HG03135 (cell line): Measurements from ENCODE around the gene SLC14A1.

Source experiments
- ATAC-seq: cut with Tn5 transposase; IDR thresholded peaks from one replicate; pipeline ENCODE4 v1.9.1; 2021; ENCODE audit warnings: mild to moderate bottlenecking, moderate library complexity; ENCODE audit not compliant: unreplicated experiment

Gene SLC14A1

DNA sequence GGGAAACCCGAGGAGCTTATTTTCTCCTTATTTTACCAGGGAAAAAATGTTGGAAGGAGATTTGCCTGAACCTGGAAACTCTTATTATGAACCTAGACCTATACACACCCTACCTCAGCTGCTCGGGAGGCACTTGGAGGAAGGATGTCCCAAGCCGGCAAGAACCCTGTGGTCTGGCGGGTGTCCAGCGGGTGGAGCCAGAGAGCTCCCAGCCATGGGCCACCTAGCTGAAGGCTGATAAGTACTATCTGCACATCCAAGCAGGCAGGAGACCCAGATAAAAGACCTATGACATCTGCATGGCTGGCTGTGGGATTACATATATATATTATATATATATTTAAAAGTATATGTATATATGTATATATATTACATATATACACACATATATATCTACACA is 1.1 kb upstream of the SLC14A1 start:
- peak; percentile 89 for ATAC-seq

DNA sequence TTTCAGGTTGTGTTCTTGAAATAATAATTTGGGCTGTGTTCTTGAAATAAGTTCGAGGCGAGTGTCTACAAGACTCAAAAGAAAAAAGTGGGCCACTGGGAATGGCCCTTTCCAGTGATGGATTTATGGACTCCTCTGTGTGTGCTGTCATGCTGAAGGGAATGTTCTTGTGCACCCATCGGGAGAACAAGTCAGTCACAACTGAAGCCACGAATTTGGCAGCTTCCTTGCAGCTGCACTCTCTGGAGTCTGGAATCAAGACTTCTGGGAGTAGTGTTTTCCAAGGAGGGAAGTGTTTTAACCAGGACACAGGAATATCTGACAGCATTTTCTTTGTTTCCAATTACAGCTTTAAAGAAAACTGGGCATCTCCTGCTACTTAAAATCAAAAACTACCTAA is 620 bp downstream of the SLC14A1 start:
- no peak for ATAC-seq

DNA sequence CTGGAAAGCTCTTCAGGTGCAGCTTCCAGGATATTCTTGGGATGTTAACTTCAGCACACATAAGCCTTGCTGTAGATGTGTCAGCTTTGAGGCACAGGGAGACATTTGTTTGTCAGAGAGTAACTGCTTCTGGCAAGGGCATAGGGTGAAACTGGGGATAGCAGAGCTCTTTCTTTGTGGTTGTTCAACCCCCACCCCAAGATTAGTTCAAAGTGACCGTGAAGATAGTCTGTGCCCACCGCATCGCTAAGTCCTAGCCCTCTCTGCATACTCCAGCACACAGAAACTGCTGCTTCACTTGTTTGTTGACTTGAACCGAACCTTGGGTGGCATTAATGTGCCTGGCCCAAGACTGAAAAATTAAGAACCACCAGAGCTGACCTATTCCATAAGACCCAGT is 1.4 kb downstream of the SLC14A1 start:
- no peak for ATAC-seq

DNA sequence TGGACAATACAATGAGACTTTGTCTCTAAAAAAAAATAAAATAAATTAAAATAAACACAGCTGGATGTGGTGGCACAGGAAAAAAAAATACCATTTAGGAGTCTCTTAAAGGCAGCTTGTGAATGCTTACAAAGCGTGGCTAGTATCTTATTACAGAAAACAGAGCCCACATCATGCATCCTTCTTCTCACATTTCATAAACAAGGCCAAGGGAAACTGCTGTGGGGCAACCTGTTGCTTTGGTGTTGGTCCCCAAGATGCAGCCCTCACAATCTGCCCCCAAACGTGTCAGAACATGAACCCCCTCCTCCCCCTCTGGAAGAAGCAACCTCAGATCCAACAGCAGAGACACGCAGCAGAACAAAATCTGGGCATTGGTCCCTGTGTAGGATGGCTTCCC is 2.6 kb downstream of the SLC14A1 start:
- no peak for ATAC-seq

DNA sequence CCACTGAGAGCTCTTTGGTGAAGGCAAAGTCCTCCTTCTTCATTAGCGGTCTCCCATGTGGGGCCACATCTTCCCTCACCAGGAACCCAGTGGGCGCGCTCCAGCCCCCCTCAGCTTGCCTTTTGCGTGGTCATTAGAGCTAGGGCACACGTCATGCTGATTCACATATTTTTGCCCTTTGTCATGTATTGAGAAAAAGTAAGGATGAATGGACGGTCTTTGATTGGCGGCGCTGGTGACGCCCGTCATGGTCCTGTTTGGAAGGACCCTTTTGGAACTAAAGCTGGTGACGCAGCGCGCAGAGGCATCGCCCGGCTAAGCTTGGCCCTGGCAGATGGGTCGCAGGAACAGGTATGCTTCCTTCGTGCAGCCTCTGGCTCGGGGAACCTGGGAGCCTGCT is 3.1 kb downstream of the SLC14A1 start:
- ATAC-seq = no peak

DNA sequence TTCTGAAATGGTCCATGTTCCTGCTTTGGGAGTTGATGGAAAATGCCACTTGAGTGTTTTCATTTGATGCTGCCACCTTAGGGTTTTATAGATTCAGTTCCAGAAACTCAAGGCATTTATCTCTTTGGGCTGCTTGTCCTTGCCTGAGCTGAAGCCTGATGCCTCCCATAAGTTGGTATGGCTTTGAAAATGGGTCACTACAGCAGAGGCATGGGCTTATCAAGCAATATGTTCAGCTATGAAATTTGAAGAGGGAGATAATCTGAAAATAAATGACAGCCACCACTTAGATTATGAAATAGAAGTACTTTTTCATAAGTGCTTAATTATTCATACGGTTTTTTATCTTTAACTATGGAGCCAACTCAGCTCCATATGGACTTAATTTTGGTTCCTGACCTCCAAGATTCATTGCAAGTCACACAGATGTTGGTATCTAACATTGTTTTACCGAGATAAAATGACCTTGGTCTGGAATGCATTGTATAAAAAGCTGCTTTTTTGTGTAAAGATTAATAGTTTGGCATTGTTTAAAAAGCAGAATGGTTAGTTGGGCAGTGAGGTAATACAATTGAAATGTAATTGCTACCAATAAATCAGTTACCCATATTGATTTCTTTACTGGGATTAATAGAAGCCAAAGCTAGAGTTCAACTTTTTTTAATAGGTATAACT is 4.5 kb downstream of the SLC14A1 start:
- ATAC-seq = no peak

DNA sequence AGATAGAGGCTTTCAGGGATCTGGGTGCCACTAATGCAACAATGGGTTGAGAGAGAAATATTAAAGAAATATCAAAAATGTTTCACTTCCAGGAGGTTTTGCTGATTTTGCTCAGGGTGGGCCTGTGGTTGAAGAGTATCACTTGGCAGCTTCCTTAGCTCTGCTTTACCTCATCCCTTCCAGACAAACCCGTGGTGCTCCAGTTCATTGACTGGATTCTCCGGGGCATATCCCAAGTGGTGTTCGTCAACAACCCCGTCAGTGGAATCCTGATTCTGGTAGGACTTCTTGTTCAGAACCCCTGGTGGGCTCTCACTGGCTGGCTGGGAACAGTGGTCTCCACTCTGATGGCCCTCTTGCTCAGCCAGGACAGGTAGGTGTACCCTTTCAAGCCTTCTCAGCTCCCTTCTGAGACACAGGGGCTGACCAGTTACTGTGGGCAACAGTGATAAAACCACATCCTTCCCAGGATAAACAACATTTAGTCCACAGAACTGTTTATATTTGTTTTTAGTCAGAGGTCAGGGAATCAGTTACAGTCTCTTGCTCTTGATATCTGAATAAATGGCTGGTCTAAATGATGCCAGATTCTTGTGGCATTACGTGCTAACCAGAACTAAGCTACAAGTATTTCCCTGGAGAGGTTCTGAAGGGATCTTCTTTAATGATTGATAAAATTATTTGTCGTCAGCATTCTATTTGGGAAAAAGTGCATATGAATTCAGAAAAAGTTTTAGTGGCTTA is 7.0 kb downstream of the SLC14A1 start:
- ATAC-seq = no peak

DNA sequence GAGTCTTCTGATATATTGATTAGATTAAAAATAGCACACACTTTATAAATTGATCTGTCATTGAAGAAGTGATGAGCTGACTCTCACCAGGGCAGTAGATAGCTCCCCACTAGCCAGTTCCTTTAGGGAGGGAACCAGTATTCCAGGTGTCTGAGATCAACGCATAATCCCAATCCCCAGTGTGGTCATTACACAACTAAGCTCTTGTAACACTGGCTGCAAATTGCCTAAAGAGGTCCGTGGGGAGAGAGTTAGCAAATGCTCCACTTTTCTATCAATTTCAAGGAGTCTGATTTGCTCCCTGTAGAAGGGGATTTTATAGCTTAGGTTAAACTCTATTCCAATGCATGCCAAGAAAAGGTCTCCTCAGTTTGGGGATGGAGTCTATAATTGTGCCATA is 7.7 kb downstream of the SLC14A1 start:
- ATAC-seq = no peak

DNA sequence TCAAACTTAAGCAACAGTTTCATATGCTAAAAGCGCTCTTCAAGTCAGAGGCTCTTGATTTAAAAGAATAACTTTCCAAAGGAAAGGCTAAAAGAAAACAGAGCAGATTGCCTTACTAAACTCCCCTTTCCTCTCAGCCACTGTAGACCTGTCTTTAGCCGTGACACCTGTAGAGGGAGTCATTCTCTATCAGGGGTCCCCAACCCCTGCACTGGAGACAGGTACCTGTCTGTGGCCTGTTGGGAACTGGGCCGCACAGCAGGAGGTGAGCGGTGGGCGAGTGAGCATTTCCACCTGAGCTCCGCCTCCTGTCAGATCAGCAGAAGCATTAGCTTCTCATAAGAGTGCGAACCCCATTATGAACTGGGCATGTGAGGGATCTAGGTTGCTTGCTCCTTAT is 9.6 kb downstream of the SLC14A1 start:
- ATAC-seq = no peak

DNA sequence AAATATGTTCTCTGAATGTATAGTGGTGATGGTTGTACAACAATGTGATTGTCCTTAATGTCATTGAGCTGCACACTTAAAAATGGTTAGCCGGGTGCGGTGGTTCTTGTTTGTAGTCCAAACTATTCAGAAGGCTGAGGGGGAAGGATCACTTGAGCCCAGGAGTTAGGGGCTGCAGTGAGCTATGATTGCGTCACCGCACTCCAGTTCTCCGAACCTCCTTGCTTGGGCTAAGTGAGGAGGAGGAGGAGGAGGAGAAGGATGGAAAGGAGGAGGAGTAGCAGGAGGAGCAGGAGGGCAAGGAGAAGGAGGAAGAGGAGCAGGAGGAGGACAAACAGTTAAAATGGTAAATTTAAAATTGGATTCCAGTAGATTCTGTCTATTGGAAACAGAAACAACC is 10.5 kb downstream of the SLC14A1 start:
- no peak for ATAC-seq

DNA sequence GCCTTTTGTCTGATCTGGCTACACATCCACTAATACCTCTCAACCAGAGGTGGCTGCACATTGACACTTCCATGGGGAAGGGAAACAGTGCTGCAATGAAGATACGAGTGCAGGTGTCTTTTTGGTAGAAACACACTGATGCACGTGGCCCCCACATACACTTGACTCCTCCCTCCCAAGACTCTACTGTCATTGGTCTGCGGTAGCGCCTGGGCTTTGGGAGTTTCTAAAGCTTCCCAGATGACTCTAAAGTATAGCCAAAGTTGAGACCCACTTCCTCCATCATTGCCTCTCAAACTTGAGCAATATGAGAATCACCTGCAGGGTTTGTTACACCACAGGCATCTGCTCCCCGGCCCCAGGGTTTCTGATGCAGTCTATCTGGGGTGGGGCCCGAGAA is 11.0 kb downstream of the SLC14A1 start:
- ATAC-seq = no peak

DNA sequence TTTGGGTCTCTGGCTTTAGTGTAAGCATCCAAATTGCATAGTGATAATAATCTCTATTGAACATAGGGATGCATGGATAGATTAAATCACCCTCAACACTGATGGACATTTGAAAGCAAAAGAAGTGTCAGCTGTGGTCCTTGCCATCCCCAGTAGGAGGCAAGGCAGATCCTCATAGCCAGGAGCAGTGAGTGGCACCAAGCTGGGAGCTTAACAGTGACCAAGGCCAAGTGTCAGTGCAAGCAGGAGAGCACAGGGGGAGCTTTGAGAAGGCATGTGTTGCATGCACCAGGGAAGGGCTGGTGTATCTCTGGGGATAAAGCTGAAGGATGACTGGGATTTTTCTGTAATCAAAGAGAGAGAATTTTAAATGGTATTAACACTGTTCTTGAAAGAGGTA is 14.7 kb downstream of the SLC14A1 start:
- ATAC-seq = no peak

DNA sequence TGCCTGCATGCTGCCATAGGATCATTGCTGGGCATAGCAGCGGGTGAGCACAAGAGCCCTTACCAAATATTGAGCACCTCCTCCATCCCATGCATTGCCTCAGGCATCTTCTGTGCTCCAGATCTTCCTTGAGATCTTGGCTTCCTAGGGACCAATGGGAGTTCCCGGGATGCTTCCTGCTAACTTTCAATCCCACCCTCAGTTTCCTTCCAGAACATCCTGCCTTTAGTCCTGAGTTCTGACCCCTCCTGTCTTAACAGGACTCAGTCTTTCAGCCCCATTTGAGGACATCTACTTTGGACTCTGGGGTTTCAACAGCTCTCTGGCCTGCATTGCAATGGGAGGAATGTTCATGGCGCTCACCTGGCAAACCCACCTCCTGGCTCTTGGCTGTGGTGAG is 15.3 kb downstream of the SLC14A1 start:
- no peak for ATAC-seq

DNA sequence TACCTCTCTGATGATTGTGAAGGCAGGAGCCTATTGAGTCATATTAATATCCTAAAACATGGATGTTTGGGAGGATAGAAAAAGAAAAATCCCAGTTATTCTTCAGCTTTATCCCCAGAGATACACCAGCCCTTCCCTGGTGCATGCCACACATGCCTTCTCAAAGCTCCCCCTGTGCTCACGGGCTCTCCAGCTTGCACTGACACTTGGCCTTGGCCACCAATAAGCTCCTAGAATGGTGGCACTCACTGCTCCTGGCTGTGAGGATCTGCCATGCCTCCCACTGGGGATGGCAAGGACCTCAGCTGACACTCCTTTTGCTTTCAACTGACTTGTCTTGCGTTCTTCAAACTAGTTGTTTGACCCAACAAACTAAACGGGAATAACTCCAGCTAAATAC is 15.9 kb downstream of the SLC14A1 start:
- no peak for ATAC-seq

DNA sequence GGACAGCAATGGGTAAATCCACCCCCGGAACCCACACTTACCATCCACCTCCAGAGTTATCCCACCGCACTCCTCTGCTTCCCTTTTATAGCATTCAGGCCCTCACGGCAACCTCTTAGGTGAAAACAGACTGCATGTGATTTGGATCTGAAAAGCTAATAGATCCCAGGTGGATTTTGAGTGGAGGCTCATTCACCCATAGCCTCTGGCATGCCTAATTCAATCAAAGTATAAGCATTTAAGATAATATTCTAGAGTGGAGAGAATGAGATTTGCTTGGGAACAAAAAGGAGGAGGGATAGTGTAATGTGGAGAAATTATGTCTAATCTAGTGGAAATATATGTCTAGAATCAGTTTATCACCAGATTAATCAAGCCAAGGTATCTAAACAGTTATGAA is 17.1 kb downstream of the SLC14A1 start:
- no peak for ATAC-seq

DNA sequence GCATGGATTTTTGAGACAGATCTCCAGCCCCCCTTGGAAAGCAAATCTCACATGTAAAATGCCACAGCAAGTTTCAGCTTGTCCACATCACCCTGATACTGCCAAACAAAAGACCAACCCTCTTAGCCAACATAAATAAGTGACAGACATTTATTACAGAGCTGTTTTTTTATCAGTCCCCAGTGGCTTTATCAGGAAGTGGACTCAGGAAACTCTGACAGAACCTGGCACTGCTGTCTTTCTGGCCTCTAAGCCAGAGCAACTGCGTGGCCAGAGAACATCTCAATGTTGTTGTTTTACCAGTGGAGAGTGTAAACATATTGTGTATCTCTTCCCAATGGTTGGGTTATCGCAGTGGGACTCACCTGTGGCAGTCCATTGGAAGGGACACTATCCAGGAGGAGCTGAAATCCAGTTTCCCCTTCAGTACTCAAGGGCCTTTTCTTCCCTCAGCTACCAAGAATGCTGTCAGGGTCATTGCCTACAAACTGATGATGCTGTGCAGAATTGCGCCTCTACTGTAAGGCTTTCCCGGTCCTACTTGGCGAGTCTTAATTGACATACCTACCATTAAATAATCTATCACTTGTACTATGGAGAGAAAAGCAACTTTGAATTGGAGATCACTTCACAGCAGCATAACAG is 22.0 kb downstream of the SLC14A1 start:
- ATAC-seq = no peak

DNA sequence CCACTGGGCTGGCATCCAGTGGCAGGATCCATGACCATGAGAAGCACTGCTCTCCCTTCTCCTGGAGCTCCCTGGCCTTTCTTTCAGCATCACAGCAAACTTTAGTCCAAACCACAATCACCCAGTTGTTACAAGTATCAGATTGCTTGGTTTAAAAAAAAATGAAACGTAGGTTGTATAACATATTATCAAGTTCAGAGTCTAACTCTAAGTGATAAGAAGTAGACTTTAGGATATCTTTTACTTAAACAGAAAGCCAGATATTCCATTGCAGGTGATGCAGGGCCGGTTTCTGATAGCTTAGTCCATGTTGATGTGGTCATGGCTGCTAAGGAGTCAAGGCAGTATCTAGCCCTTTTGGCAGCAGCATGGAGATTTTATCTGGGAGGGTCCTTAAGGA is 24.5 kb downstream of the SLC14A1 start:
- no peak for ATAC-seq

DNA sequence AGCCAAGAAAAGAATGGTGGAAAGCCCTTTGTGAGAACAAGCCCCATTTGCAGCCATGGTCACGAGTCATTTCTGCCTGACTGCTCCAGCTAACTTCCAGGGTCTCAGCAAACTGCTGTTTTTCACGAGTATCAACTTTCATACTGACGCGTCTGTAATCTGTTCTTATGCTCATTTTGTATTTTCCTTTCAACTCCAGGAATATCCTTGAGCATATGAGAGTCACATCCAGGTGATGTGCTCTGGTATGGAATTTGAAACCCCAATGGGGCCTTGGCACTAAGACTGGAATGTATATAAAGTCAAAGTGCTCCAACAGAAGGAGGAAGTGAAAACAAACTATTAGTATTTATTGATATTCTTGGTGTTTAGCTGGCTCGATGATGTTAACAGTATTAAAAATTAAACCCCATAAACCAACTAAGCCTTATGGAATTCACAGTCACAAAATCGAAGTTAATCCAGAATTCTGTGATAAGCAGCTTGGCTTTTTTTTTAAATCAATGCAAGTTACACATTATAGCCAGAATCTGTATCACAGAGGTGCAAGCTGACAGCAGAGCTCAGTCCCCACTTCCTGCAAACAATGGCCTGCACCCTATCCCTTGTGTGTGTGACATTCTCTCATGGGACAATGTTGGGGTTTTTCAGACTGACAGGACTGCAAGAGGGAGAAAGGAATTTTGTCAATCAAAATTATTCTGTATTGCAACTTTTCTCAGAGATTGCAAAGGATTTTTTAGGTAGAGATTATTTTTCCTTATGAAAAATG is 26.1 kb downstream of the SLC14A1 start:
- ATAC-seq = no peak

DNA sequence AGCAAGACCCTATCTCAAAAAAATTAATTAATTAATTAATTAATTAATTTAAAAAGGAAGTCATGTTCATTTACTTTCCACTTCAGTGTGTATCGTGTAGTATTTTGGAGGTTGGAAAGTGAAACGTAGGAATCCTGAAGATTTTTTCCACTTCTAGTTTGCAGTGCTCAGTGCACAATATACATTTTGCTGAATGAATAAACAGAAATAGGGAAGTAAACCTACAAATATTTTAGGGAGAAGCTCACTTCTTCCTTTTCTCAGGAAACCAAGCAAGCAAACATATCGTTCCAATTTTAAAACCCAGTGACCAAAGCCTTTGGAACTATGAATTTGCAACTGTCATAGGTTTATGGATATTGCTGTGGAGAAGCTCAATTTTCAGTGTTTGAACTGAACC is 27.8 kb downstream of the SLC14A1 start:
- no peak for ATAC-seq

DNA sequence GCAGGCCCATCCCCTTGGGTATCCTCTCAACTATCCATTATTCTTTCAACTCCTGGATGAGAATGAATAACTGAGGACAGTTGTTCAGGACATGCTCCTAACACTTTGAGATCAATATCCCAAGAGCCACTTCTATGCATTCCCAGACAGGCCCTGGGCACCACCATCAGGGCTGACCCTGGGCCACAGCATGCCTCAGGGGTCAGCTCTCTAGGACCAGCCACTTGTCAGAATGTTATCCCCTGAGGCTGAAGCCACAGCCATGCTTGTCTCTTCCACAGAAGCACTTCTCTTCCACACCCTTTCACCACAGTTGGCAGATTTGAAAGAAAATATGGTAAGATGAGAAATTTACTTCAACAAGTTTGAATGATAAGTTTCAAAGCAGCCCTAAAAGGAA is 28.7 kb downstream of the SLC14A1 start:
- ATAC-seq = no peak

DNA sequence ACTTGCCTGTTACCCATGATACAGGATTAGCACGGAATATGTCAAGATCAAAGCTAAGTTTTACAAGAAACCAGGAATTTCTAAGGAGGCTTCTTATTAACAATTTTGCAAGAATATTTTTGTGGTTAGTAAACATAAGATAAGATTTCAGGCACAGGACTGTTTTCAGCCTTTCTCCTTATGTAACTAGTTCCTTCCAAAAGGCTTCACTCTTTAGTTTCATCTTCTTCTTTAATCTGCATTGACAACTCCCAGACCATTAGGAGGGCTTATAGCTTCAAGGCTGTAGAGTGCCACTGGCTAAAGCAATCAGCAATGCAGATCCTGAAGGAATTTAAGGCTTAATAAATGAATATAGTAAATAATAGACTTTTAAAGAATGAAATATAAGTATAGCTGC is 29.3 kb downstream of the SLC14A1 start:
- no peak for ATAC-seq

DNA sequence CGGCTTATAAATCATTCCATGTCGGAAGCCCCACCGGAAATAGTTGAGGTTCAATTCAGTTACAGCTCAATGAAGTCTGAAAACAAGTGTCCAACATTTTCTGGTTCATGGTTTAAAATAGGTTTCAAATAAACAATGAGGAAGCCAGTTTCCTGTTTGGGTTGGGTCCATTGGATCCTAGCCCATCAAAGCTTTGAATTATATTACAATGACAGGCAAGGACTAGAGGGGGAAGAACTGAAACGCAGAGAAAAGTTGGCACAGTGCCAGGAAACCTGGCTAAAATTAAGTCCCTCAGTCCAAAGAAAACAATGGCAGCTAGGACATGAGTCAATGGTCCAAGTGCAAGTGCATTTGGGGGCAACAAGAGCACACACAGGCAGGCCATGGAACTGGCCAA is 32.0 kb downstream of the SLC14A1 start:
- no peak for ATAC-seq
